Memory B cell (primary cell): ENCODE data around the gene SUPT7L.
"Not testable (repeated sequence)": the region's sequence is repeated elsewhere in the genome, so short reads cannot be mapped to it uniquely, and the experiment has no call there.

ENCODE experiments used
- ATAC-seq: fragments of 150-1000 bp; cut with Tn5 transposase; 2 replicates; pipeline ENCODE4 v1.10.0; 2021; ENCODE audit warnings: low read depth, mild to moderate bottlenecking, moderate library complexity
- DNase-seq, 2 donors: peaks; one replicate each; pipeline ENCODE4 v3.0.0; 2022; ENCODE audit warnings: low spot score in 2 of 2
- H3K27ac Mint-ChIP-seq: one replicate; pipeline ENCODE4 v1.8.0; 2022; ENCODE audit warnings: mild to moderate bottlenecking, moderate library complexity, mixed read lengths
- H3K27me3 Mint-ChIP-seq: one replicate; pipeline ENCODE4 v1.8.0; 2022; ENCODE audit warnings: mixed read lengths
- H3K36me3 Mint-ChIP-seq: one replicate; pipeline ENCODE4 v1.8.0; 2022; ENCODE audit warnings: mild to moderate bottlenecking, mixed read lengths
- H3K4me1 Mint-ChIP-seq: one replicate; pipeline ENCODE4 v1.8.0; 2022; ENCODE audit warnings: mixed read lengths
- H3K4me3 Mint-ChIP-seq: one replicate; pipeline ENCODE4 v1.8.0; 2022; ENCODE audit warnings: mild to moderate bottlenecking, moderate library complexity, mixed read lengths
- H3K9me3 Mint-ChIP-seq: one replicate; pipeline ENCODE4 v1.8.0; 2022; ENCODE audit warnings: mixed read lengths

Gene SUPT7L

DNA sequence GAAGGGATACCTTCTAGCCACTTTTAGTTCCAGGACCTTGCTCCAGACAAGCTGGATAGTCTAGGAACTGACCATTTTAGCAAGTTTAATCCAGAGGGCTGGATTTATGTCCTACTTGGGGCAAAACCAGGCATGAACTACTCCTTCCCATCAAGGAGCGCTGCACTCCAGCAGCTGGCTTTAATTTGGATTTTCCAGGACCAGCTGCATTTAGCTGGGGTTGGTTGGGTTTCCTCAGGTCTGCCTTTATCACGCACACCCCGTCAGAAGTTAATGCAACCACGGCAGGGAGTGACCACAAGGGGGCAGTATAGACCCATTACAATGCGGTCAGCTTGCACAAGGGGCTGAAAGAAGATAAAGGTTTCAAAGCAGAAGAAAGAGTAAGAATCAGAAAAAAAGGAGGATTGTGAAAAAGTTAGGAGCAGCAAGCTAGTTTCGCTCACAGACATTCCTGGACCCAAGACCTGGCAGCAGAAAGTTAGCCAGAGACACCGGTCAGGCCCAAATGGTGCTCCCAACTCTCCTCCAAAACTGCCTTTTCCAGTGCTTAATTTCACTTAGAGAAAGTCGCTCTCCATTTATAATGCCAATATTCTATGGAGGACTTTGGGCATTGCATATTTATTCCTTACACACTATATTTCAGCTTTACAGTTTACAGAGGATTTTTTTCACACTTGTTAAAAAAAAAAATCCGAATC lies 40.4 kb upstream of the SUPT7L start:
- Mint-ChIP-seq H3K36me3 (no peaks in the 10 kb centered on the region), H3K27ac (no peak overlapping the region)
- DNase-seq = peak; percentile 79 to 81

DNA sequence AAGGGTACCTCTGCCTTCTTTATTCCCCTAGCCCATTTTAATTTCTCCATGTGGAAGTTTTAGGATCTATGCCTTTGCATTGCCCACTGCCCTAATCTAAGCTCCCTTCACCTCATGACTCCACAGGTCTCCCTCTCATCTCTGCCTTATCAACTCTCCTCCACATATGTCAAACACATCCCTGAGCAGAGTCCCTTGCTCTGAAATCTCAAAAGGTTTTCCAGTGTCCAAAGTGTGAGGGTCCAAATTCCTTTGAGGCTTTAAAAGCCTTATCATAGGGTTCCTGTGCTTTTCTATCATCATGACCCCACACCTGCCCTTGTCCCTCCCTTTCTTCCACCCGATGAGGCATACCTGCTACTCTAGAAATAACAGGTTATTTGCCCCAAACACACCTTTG lies 38.9 kb upstream of the SUPT7L start:
- H3K4me1 Mint-ChIP-seq = no peaks in the 10 kb centered on the region
- H3K27ac Mint-ChIP-seq = no peak overlapping the region
- no peaks in the 10 kb centered on the region for H3K27me3 Mint-ChIP-seq
- no peak overlapping the region for H3K4me3 Mint-ChIP-seq
- no peak for DNase-seq
- ATAC-seq = no peak
- peaks cover 4% of the 10 kb centered on the region for H3K36me3 Mint-ChIP-seq
- no peaks in the 10 kb centered on the region for H3K9me3 Mint-ChIP-seq

More for the DNA sequence above, 40.4 kb upstream of the SUPT7L start:
- Mint-ChIP-seq H3K27me3 (peaks cover 2% of the 10 kb centered on the region), H3K4me3 (no peak overlapping the region), H3K9me3 (no peaks in the 10 kb centered on the region), H3K4me1 (no peaks in the 10 kb centered on the region)
- ATAC-seq = peak; percentile 88

DNA sequence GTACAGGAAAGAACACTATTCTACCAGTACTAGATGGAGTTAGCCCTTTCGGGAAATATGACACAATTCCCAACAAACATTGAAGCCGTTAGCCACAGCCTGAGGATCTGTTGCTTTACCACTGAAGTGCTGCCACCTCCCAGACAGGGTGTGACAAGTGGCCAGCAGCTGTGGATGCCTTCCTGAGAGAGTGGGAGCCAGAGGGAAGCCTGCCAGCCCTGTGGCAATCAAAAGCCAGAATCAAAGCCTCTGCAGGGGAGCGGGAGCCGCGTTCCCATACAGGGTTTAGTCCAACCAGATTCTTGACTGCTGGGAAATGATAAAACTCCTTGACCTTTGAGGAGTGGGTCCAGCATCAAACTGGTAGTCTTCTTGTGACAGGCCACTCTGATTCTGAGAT lies 38.3 kb upstream of the SUPT7L start:
- DNase-seq (no peak), ATAC-seq (no peak)
- H3K9me3 Mint-ChIP-seq = no peaks in the 10 kb centered on the region
- peaks cover 4% of the 10 kb centered on the region for H3K36me3 Mint-ChIP-seq
- H3K4me3 Mint-ChIP-seq = no peak overlapping the region
- H3K27me3 Mint-ChIP-seq = no peaks in the 10 kb centered on the region
- no peak overlapping the region for H3K27ac Mint-ChIP-seq
- no peaks in the 10 kb centered on the region for H3K4me1 Mint-ChIP-seq

DNA sequence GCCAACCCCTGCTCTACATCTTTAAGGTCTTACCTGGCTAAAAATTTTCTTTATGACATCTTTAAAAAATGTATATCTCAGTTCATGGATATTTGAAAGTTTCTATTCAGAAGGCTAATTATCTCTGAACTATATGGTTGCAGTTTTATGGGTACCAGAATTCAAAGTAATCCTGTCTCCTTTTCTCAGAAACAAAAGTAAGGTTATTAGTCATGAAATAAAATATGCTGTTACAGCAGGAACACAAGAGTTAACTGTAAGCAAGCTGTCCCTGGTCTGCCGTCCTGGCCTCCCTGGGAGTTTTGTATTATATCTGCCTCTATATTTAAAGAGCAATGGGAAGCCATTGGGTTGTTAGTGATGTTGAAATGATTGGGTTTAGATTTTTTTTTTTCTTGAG lies 34.2 kb upstream of the SUPT7L start:
- no peaks in the 10 kb centered on the region for H3K4me1 Mint-ChIP-seq
- no peak for DNase-seq
- no peak overlapping the region for H3K27ac Mint-ChIP-seq
- H3K27me3 Mint-ChIP-seq = no peaks in the 10 kb centered on the region
- H3K9me3 Mint-ChIP-seq = no peaks in the 10 kb centered on the region
- H3K36me3 Mint-ChIP-seq = peaks cover 11% of the 10 kb centered on the region
- ATAC-seq = no peak
- no peak overlapping the region for H3K4me3 Mint-ChIP-seq

DNA sequence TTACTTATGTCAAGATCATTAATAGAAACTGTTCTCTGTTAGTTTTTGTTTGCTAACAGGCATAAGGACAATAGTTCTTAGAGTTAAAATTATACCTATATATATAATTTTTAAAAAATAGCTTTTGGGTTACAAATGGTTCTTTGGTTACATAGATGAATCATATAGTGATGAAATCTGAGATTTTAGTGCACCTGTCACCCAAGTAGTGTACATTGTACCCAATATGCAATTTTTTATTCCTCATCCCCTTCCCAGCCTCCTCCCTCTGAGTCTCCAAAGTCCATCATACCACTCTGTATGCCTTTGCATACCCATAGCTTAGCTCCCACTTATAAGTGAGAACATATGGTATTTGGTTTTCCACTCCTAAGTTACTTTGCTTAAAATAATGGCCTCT lies 26.6 kb upstream of the SUPT7L start:
- Mint-ChIP-seq H3K9me3 (no peaks in the 10 kb centered on the region), H3K27ac (no peak overlapping the region), H3K27me3 (no peaks in the 10 kb centered on the region), H3K4me1 (no peaks in the 10 kb centered on the region), H3K36me3 (peaks cover 18% of the 10 kb centered on the region), H3K4me3 (no peak overlapping the region)
- ATAC-seq (no peak), DNase-seq (no peak)

DNA sequence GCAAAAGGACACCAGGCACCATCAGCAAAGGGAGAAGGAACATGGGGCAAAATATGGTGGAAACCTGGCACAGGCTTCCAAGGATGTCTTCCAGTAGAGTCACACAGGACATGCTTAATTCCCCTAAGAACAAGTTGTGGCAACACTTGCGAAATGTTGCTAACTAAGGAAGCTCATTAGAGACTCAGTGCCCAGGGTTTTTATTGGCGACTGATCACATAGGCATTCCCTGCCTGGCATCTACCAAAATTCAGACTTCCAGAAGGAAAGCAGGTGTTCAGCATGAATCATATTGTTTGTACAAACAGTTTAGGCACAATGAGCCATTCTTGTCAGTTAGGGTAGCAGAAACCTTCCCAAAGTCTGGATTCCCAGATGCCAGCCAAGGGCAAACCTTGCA lies 26.0 kb upstream of the SUPT7L start:
- no peak for ATAC-seq
- H3K27ac Mint-ChIP-seq = no peak overlapping the region
- DNase-seq = no peak
- H3K4me1 Mint-ChIP-seq = no peaks in the 10 kb centered on the region
- H3K9me3 Mint-ChIP-seq = no peaks in the 10 kb centered on the region
- H3K36me3 Mint-ChIP-seq = peaks cover 21% of the 10 kb centered on the region
- no peaks in the 10 kb centered on the region for H3K27me3 Mint-ChIP-seq
- H3K4me3 Mint-ChIP-seq = no peak overlapping the region

DNA sequence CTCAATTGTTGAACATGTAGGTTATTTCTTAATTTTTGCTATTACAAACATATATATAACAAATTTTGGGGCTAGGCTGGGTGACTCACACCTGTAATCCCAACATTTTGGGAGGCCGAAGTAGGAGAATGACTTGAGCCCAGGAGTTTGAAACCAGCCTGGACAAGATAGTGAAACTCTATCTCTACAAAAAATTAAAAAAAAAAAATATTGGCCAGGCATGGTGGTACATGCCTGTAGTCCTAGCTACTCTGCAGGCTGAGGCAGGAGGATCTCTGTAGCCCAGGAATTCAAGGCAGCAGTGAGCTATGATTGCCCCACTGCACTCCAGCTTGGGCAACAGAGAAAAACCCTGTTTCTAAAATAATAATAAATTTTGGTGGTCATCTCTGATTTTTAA lies 23.8 kb upstream of the SUPT7L start:
- ATAC-seq (no peak), DNase-seq (no peak)
- H3K36me3 Mint-ChIP-seq = peaks cover 21% of the 10 kb centered on the region
- no peaks in the 10 kb centered on the region for H3K27me3 Mint-ChIP-seq
- no peaks in the 10 kb centered on the region for H3K9me3 Mint-ChIP-seq
- H3K4me3 Mint-ChIP-seq = no peak overlapping the region
- H3K27ac Mint-ChIP-seq = no peak overlapping the region
- no peaks in the 10 kb centered on the region for H3K4me1 Mint-ChIP-seq

DNA sequence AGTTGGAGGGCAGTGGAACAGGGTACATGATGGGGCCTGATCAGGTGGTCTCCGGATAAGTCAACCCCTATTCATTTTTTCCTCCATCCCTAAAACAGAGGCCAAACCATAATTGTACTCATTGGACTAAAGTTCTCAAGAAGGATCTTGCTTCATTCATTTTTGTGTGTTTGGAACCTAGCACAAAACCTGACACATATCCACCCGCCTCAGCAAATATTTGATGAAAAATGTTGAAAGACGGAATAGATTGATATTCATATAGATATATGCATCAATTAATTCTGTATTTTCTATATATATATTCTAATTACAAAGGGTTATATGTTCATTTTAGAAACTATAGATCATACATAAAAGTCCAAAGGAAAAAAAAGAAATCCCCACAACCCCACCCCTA lies 22.2 kb upstream of the SUPT7L start:
- H3K27me3 Mint-ChIP-seq = no peaks in the 10 kb centered on the region

DNA sequence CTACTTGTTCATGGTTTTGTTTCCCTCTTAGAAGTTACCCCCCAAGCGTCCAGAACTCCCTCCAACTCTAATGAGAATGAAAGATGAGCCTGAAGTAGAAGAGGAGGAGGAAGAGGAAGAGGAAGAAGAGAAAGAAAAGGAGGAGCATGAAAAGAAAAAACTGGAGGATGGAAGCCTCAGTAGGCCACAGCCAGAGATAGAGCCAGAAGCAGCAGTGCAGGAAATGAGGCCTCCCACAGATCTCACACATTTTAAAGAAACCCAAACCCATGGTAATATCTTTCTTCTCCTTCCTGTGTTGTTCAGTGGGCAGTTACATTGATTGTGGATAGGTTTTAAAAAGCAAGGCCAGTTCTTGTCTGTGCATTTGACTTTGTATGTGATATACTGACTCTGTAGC lies 21.6 kb upstream of the SUPT7L start:
- not testable (repeated sequence) for H3K27me3 Mint-ChIP-seq, DNase-seq, H3K27ac Mint-ChIP-seq, H3K4me1 Mint-ChIP-seq, H3K9me3 Mint-ChIP-seq, ATAC-seq, H3K4me3 Mint-ChIP-seq
- peaks cover 15% of the 10 kb centered on the region for H3K36me3 Mint-ChIP-seq

More for the DNA sequence above, 22.2 kb upstream of the SUPT7L start:
- no peaks in the 10 kb centered on the region for H3K4me1 Mint-ChIP-seq
- DNase-seq (no peak), ATAC-seq (no peak)
- H3K4me3 Mint-ChIP-seq = no peak overlapping the region
- peaks cover 15% of the 10 kb centered on the region for H3K36me3 Mint-ChIP-seq
- no peak overlapping the region for H3K27ac Mint-ChIP-seq
- H3K9me3 Mint-ChIP-seq = no peaks in the 10 kb centered on the region

DNA sequence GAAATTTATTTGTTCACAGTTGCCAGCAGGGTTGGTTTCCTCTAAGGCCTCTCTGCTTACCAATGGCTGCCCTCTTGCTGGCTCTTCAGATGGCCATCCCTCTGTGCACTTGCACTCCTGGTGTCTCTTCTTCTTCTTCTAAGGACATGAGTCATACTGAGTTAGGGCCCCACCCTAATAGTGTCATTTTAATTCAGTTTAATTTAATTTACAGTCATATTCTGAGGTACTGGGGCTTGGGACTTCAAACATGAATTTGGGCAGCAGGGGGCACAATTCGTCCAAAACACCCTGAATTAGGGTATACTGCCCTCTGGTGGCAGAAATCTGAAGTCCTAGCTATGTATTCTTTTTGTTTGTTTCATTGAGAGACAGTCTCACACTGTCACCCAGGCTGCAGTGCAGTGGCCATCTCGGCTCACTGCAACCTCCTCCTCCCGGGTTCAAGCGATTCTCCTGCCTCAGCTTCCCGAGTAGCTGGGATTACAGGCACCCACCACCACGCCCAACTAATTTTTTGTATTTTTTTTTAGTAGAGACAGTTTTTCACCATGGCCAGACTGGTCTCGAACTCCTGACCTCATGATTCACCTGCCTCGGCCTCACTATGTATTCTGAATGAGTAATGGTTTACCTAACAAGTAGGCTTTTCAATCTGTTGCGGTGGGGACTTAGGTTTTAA lies 20.1 kb upstream of the SUPT7L start:
- Mint-ChIP-seq H3K36me3 (peaks cover 19% of the 10 kb centered on the region), H3K27me3 (no peaks in the 10 kb centered on the region), H3K9me3 (no peaks in the 10 kb centered on the region), H3K27ac (peak overlapping the region; percentile 64), H3K4me3 (no peak overlapping the region), H3K4me1 (no peaks in the 10 kb centered on the region)
- ATAC-seq (peak; percentile 92), DNase-seq (peak; percentile 91)

DNA sequence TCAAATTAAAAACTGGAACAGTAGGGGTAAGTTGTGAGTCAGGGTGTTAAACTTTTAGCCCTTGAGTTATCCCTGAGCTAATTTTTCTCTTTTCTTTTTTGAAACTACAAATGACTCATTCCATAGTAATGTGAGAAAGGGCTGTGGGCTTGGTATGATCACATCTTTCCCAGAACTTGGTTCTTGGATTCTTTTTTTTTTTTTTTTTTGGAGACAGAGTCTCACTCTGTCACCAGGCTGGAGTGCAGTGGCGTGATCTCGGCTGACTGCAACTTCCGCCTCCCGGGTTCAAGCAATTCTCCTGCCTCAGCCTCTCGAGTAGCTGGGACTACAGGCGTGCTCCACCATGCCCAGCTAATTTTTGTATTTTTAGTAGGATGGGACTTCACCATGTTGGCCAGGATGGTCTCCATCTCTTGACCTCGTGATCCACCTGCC lies 18.9 kb upstream of the SUPT7L start:
- not testable (repeated sequence) for ATAC-seq, H3K27ac Mint-ChIP-seq, H3K9me3 Mint-ChIP-seq, H3K4me1 Mint-ChIP-seq, H3K4me3 Mint-ChIP-seq, H3K27me3 Mint-ChIP-seq, DNase-seq
- peaks cover 21% of the 10 kb centered on the region for H3K36me3 Mint-ChIP-seq

DNA sequence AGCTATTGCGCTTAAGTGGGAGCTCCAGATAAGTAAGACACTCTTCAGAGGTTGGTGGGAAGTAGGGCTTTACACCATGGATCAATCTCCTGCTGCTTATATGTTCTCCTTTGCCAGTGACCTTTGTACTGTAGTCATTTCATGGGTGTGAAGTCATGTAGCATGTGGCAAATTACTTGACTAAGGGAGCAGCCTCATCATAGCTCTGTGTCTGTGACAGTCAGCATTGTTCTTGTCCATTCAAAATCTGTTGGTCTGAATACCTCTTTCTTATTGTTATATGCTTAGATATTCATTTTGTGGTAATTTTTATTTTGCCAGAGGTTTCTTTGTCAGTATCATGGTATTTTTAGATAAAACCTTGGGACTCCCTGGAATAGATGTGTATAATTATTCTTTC lies 18.4 kb upstream of the SUPT7L start:
- peaks cover 21% of the 10 kb centered on the region for H3K36me3 Mint-ChIP-seq
- no peaks in the 10 kb centered on the region for H3K27me3 Mint-ChIP-seq
- H3K4me3 Mint-ChIP-seq = no peak overlapping the region
- no peaks in the 10 kb centered on the region for H3K4me1 Mint-ChIP-seq
- no peak overlapping the region for H3K27ac Mint-ChIP-seq
- H3K9me3 Mint-ChIP-seq = no peaks in the 10 kb centered on the region
- ATAC-seq = no peak
- DNase-seq = no peak

DNA sequence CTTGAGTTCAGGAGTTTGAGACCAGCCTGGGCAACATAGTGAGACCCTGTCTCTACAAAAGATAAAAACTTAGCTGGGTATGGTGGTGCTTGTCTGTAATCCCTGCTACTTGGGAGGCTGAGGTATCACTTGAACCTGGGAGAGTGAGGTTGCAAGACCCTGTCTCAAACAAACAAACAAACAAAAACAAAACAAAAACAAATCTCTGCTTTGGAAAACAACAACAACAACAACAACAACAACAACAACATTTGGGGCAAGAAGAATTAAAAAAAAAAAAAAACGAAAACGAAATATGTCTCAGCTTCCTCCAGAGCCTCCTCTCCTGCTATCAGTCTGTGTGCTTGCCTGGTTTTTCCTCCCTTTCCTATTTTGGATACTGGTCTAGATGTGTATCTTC lies 17.2 kb upstream of the SUPT7L start:
- Mint-ChIP-seq H3K4me3 (no peak overlapping the region), H3K27ac (no peak overlapping the region), H3K9me3 (no peaks in the 10 kb centered on the region), H3K36me3 (peaks cover 21% of the 10 kb centered on the region), H3K27me3 (no peaks in the 10 kb centered on the region), H3K4me1 (no peaks in the 10 kb centered on the region)
- no peak for ATAC-seq
- DNase-seq = no peak

DNA sequence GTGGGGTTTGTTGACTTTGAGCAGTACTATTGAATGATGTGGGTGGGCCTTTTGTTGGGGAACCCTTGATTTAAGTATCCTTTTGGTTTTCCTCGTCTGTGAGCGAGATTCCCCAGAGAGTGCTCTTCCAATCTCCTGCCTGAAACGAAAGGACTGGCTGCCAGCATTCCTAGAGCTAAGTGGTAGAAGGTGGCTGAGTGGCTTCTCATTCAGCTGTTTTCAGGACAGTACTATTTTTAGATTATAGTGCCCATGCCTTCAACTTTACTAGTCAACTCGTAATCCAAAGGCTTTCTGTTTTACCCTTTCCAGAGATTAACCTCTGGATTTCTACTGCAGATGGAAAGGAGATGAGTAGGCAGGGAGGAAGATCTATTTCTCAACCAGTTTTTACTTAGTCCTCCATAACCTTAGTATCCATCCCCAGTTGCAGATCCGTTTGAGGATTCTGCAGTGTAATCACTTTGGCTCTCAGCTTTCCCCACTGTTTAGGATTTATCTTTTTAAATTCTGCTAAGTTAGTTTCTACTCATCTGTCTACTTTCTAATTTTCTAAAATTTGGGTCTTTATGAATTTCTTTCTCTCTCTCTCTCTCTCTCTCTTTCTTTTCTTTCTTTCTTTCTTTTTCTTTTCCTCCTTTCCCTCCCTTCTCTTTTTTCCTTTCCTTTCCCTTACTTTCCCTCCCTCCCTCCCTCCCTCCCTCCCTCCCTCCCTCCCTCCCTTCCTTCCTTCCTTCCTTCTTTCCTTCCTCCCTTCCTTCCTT lies 9.5 kb upstream of the SUPT7L start:
- Mint-ChIP-seq H3K9me3 (no peaks in the 10 kb centered on the region), H3K4me3 (no peak overlapping the region), H3K4me1 (peaks cover 4% of the 10 kb centered on the region), H3K27ac (peak overlapping the region; percentile 52), H3K27me3 (no peaks in the 10 kb centered on the region), H3K36me3 (peaks cover 34% of the 10 kb centered on the region)
- no peak for ATAC-seq
- DNase-seq = no peak
